ENCODE results near the gene MLLT1. TPM values are rescaled to one million over a fixed set of nuclear protein-coding genes. Genes with fewer than 3 reads are reported as not detected.

The MLLT1 gene
- total RNA-seq, 1 experiment from 2014 or later = 54.9 TPM

GRCh38 chr19:6167115-6167514, 112.7 kb downstream of the MLLT1 start:
- Histone ChIP-seq H2BK120ac (ENCODE audit: low read depth, low read length, poor library complexity, severe bottlenecking) (no peak overlapping the region), H3T11ph (ENCODE audit: low read length) (no peak overlapping the region), H3K14ac (ENCODE audit: insufficient read depth, low read length) (no peak overlapping the region), H4K20me1 (ENCODE audit: control insufficient read depth, insufficient read depth, insufficient read length) (no peaks in the 10 kb centered on the region), H3K27me3 (ENCODE audit: insufficient read depth, low read length) (no peaks in the 10 kb centered on the region), H4K5ac (ENCODE audit: insufficient read length, low read depth, low read length) (no peak overlapping the region), H3K23ac (ENCODE audit: insufficient read length, low read depth, low read length) (no peak overlapping the region), H4K8ac (replicated peaks; ENCODE audit: insufficient read length, low read depth, low read length) (no peak overlapping the region), H2BK12ac (ENCODE audit: insufficient read length, low read depth, low read length) (no peak overlapping the region), H2BK20ac (ENCODE audit: low read depth, low read length, poor library complexity, severe bottlenecking) (no peak overlapping the region), H2BK15ac (ENCODE audit: low read depth, low read length) (no peak overlapping the region), H3K18ac (ENCODE audit: insufficient read length, low read depth, low read length) (no peak overlapping the region), H3K79me2 (ENCODE audit: insufficient read depth, low read length) (no peaks in the 10 kb centered on the region), H3K9ac (ENCODE audit: extremely low read depth, insufficient read length, low read length) (no peak overlapping the region), H3K4ac (ENCODE audit: low read depth, low read length) (no peak overlapping the region), H2BK5ac (ENCODE audit: insufficient read length, low read length) (no peak overlapping the region), H3K4me1 (ENCODE audit: insufficient read depth, low read length) (no peaks in the 10 kb centered on the region), H2AK5ac (ENCODE audit: insufficient read length, low read length) (no peak overlapping the region), H3K56ac (ENCODE audit: insufficient read length, low read depth, low read length) (no peak overlapping the region), H3K23me2 (ENCODE audit: insufficient read length, low read depth, low read length, poor library complexity, severe bottlenecking) (no peaks in the 10 kb centered on the region), H3K9me3 (ENCODE audit: control insufficient read depth, low read depth, low read length) (no peaks in the 10 kb centered on the region), H4K91ac (ENCODE audit: insufficient read length, low read depth, low read length) (no peak overlapping the region), H3K4me2 (ENCODE audit: insufficient read depth, insufficient read length, low read length) (no peak overlapping the region), H2AFZ (ENCODE audit: low read length) (no peak overlapping the region), H3K79me1 (ENCODE audit: insufficient read depth, low read depth, low read length, poor library complexity, severe bottlenecking) (no peaks in the 10 kb centered on the region), H3K27ac (ENCODE audit: insufficient read length, low read depth, low read length) (no peak overlapping the region)
- Mint-ChIP-seq H3K9me3 (peaks cover 21 to 54% of the 10 kb centered on the region in 2 experiments), H3K27me3 (ENCODE audit: low read depth) (peaks cover 28% of the 10 kb centered on the region), H3K4me3 (no peak overlapping the region), H3K27ac (no peak overlapping the region), H3K4me1 (no peaks in the 10 kb centered on the region), H3K36me3 (ENCODE audit: insufficient read depth in 1 of 3, low read depth in 3 of 3) (peaks cover 0 to 4% (median 0%) of the 10 kb centered on the region in 3 experiments; a peak in 1 of 7 replicates)
- WGBS (ENCODE audit: extremely low coverage, insufficient read length, low lambda C conversion rate) = no CpG with 5 or more reads among the region's 1 CpG
- TF ChIP-seq, protein P1, sequence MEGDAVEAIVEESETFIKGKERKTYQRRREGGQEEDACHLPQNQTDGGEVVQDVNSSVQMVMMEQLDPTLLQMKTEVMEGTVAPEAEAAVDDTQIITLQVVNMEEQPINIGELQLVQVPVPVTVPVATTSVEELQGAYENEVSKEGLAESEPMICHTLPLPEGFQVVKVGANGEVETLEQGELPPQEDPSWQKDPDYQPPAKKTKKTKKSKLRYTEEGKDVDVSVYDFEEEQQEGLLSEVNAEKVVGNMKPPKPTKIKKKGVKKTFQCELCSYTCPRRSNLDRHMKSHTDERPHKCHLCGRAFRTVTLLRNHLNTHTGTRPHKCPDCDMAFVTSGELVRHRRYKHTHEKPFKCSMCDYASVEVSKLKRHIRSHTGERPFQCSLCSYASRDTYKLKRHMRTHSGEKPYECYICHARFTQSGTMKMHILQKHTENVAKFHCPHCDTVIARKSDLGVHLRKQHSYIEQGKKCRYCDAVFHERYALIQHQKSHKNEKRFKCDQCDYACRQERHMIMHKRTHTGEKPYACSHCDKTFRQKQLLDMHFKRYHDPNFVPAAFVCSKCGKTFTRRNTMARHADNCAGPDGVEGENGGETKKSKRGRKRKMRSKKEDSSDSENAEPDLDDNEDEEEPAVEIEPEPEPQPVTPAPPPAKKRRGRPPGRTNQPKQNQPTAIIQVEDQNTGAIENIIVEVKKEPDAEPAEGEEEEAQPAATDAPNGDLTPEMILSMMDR (conservative IDR thresholded peaks at IDR 0.05) = no peak
- no peak for DNase-seq
